Aorta (tissue), 5 donors: ENCODE measurements around the gene COMMD1. TPM values are rescaled to one million over a fixed set of nuclear protein-coding genes. Genes with fewer than 3 reads are reported as not detected.
"Not testable (repeated sequence)": the region's sequence is repeated elsewhere in the genome, so short reads cannot be mapped to it uniquely, and the experiment has no call there.

Source experiments
- ATAC-seq: fragments of 200-7000 bp; cut with Tn5 transposase; one replicate; pipeline ENCODE4 v1.9.1; 2022; ENCODE audit warnings: moderate library complexity; ENCODE audit not compliant: low FRiP score
- DNase-seq, 2 donors: peaks; one replicate each; pipeline ENCODE4 v3.0.0-alpha.2; 2020
- H3K27ac ChIP-seq, 2 donors: one replicate each; pipeline ENCODE4 v1.5.1; 2013; ENCODE audit warnings: low read length in 2 of 2, mild to moderate bottlenecking in 2 of 2, moderate library complexity in 2 of 2, control low read depth in 1 of 2, inconsistent platforms in 1 of 2, low read depth in 1 of 2
- H3K27me3 ChIP-seq, 2 donors: one replicate each; pipeline ENCODE4 v1.6.1; 2013; ENCODE audit warnings: control low read depth in 1 of 2, low read length in 1 of 2, mild to moderate bottlenecking in 1 of 2, moderate library complexity in 1 of 2; ENCODE audit not compliant: insufficient read depth in 2 of 2, control insufficient read depth in 1 of 2
- H3K36me3 ChIP-seq, 2 donors: one replicate each; pipeline ENCODE4 v1.6.1; 2013; ENCODE audit warnings: control low read depth in 1 of 2, low read length in 1 of 2, mild to moderate bottlenecking in 1 of 2; ENCODE audit not compliant: insufficient read depth in 2 of 2, control insufficient read depth in 1 of 2
- H3K4me1 ChIP-seq, 2 donors: one replicate each; pipeline ENCODE4 v1.6.1; 2013; ENCODE audit warnings: low read length in 2 of 2, control low read depth in 1 of 2, mild to moderate bottlenecking in 1 of 2, moderate library complexity in 1 of 2; ENCODE audit not compliant: insufficient read depth in 2 of 2, control insufficient read depth in 1 of 2
- H3K4me3 ChIP-seq, 2 donors: one replicate each; pipeline ENCODE4 v1.5.1; 2013; ENCODE audit warnings: low read length in 2 of 2, control low read depth in 1 of 2, mild to moderate bottlenecking in 1 of 2
- H3K9me3 ChIP-seq: one replicate; pipeline ENCODE4 v1.6.1; 2013; ENCODE audit warnings: mild to moderate bottlenecking, low read length; ENCODE audit not compliant: control insufficient read depth
- WGBS, 2 donors: extraction: QIAGEN DNeasy Blood & Tissue Kit; methylation state at CpG; one replicate each; pipeline ENCODE4 v1.1.7; 2013; 5-methylcytosine and 5-hydroxymethylcytosine counted together
- intact Hi-C, 2 donors: fragments of 100-400 bp; cut with DNase I; formaldehyde crosslinking; loops; one replicate each; pipeline versions ENCODE4 v1.14.2 to v1.15.0; 2022
- polyA plus RNA-seq, 2 donors: library from polyadenylated mRNA; stranded (reverse); fragments of 200-250 nt; gene quantifications; one replicate each; pipeline ENCODE4 v1.2.3, GENCODE V29; 2013
- total RNA-seq, 2 donors: library from RNA; stranded (reverse); fragmentation: NEBNext Ultra II Directional; extraction: Animal tissue kit (Norgen Biotek cat#: 25700); gene quantifications; one replicate each; pipeline ENCODE4 v1.2.1, GENCODE V29; 2021
- donor health status: healthy with polysubstance abuse.
- donor health status: Bipolar disorder and iron deficiency.
- donor health status: DM: no; HTN: no; CAD: no.
- donor health status: DM: no; HTN: no; CAD: no.
- donor health status: DM: yes; HTN: yes; CAD: no.

Gene COMMD1
- total and polyA plus RNA-seq, 4 donors: 38.1 to 70.2 (median 49.3) TPM

DNA sequence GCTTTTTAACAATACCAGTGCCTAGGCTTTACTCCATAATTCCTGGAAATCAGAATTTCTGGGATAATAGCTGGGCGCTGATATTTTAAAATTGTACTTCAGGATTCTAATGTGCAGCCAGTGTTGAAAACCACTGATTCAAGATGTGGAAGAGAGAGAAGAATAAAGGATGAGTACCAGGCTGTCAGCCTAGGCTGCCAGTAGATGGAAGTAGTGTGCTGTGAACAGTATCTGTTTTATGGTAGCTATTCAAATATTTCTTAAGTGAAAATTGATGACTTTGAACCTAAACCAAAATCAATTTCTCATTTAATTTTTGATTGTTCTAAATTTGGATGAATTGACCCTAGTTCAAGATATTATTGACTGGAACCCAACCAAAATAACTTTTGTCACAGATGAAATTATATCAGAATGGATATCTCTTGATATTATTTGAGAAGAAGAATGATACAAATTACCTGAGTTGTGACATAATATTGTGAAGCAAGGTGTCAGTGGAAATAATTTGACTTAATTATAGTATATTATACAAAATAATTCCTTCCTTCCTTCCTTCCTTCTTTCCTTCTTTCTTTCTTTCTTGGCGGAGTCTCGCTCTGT, 88.0 kb downstream of the COMMD1 start:
- Histone ChIP-seq H3K27ac (no peak overlapping the region), H3K4me3 (no peak overlapping the region), H3K36me3 (no peaks in the 10 kb centered on the region), H3K4me1 (no peaks in the 10 kb centered on the region), H3K27me3 (no peaks in the 10 kb centered on the region), H3K9me3 (no peaks in the 10 kb centered on the region)
- 85 to 93% methylated on average over 3 of the region's 3 CpGs for WGBS, 2 donors
- ATAC-seq (no peak), DNase-seq (no peak)
- intact Hi-C loops: loop anchor here (5.0 kb wide), 1 partner anchor 419 kb away; no protein-coding TSS in a partner anchor

GRCh38 chr2:61994531-61994930, 89.1 kb downstream of the COMMD1 start:
- Histone ChIP-seq H3K9me3 (no peaks in the 10 kb centered on the region), H3K27ac (no peak overlapping the region), H3K4me1 (no peaks in the 10 kb centered on the region), H3K27me3 (no peaks in the 10 kb centered on the region), H3K4me3 (no peak overlapping the region), H3K36me3 (no peaks in the 10 kb centered on the region)
- intact Hi-C loops: loop anchor here (5.0 kb wide), 1 partner anchor 418 kb away; no protein-coding TSS in a partner anchor
- no peak for ATAC-seq
- DNase-seq: no peak
- 94 to 96% methylated on average over 1 of the region's 1 CpG for WGBS, 2 donors

GRCh38 chr2:61995065-61995464, 89.6 kb downstream of the COMMD1 start:
- H3K27ac ChIP-seq: no peak overlapping the region
- no peak overlapping the region for H3K4me3 ChIP-seq
- H3K36me3 ChIP-seq: no peaks in the 10 kb centered on the region
- H3K9me3 ChIP-seq: no peaks in the 10 kb centered on the region
- intact Hi-C loops: no loop called here
- DNase-seq: no peak
- 81 to 87% methylated on average over 4 of the region's 4 CpGs for WGBS, 2 donors
- H3K4me1 ChIP-seq: no peaks in the 10 kb centered on the region
- no peaks in the 10 kb centered on the region for H3K27me3 ChIP-seq
- ATAC-seq: no peak

- H3K36me3 ChIP-seq: no peaks in the 10 kb centered on the region
- no peaks in the 10 kb centered on the region for H3K27me3 ChIP-seq
- no peak for ATAC-seq
- H3K4me1 ChIP-seq: no peaks in the 10 kb centered on the region
- no peak overlapping the region for H3K4me3 ChIP-seq
- DNase-seq: no peak
- intact Hi-C loops: no loop called here
- no peaks in the 10 kb centered on the region for H3K9me3 ChIP-seq
- H3K27ac ChIP-seq: no peak overlapping the region
- 81 to 82% methylated on average over 2 of the region's 2 CpGs for WGBS, 2 donors
These were observed 90.0 kb downstream of the COMMD1 start for GRCh38 chr2:61995515-61995914.

DNA sequence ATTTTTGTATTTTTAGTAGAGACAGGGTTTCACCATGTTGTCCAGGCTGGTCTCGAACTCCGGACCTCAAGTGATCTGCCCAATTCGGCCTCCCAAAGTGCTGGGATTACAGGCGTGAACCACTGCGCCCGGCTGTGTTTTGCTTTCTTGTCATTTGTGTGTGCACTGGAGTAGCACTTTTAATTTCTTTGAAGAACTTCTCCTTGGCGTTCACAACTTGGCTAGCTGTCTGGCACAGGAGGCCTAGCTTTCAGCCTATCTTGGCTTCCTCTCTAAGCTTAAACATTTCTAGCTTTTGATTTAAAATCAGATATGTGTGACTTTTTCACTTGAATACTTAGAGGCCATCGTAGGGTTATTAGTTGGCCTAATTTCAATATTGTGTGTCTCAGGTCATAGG, 93.0 kb downstream of the COMMD1 start:
- H3K9me3 ChIP-seq: no peaks in the 10 kb centered on the region
- H3K4me3 ChIP-seq: no peak overlapping the region
- DNase-seq (no peak), ATAC-seq (no peak)
- WGBS, 2 donors: 32 to 60% methylated on average over 8 of the region's 8 CpGs
- no peak overlapping the region for H3K27ac ChIP-seq
- intact Hi-C loops: no loop called here
- H3K36me3 ChIP-seq: no peaks in the 10 kb centered on the region
- no peaks in the 10 kb centered on the region for H3K27me3 ChIP-seq
- H3K4me1 ChIP-seq: no peaks in the 10 kb centered on the region

- intact Hi-C loops: no loop called here
- Histone ChIP-seq H3K36me3 (no peaks in the 10 kb centered on the region), H3K9me3 (no peaks in the 10 kb centered on the region), H3K4me1 (no peaks in the 10 kb centered on the region), H3K27me3 (no peaks in the 10 kb centered on the region), H3K27ac (no peak overlapping the region), H3K4me3 (no peak overlapping the region)
- WGBS, 2 donors: 87 to 93% methylated on average over 5 of the region's 5 CpGs
- no peak for DNase-seq
- ATAC-seq: no peak
These were observed 95.1 kb downstream of the COMMD1 start for GRCh38 chr2:62000538-62000937.

DNA sequence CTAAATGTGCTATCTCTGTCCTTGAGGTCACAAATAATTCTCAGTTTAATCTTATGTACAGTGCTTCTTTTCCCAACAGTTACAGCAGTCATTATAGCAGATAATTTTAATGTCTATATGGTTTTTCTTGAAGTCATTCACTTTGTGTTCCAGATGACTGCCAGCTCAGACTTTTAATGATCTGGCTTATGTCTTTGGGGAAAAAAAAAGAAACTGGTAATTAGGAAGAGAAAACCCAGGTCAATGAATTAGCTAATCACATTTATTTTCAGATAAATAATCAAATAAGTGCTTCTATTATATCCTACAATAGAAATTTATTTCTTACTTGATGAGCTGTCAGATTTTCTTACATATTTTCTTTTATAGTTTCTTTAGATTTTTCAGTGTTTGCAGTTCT, 96.0 kb downstream of the COMMD1 start:
- ATAC-seq (no peak), DNase-seq (no peak)
- H3K27me3 ChIP-seq: no peaks in the 10 kb centered on the region
- intact Hi-C loops: no loop called here
- H3K27ac ChIP-seq: no peak overlapping the region
- no peaks in the 10 kb centered on the region for H3K4me1 ChIP-seq
- H3K36me3 ChIP-seq: no peaks in the 10 kb centered on the region
- no peaks in the 10 kb centered on the region for H3K9me3 ChIP-seq
- no peak overlapping the region for H3K4me3 ChIP-seq

DNA sequence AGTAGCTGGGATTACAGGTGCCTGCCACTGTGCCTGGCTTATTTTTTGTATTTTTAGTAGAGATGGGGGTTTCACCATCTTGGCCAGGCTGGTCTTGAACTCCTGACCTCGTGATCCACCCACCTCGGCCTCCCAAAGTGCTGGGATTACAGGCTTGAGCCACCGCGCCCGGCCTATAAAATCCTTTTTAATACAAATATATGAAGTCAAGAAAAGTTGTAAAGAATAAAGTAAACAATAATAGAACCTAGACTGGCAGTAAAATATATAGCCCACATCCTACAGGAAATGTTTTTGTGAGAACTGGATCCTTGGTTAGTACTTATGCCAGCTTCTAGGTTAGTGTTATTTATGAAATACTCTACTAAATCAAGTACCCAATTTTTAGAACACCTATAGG, 99.0 kb downstream of the COMMD1 start:
- H3K4me3 ChIP-seq, H3K9me3 ChIP-seq, intact Hi-C loops, H3K27ac ChIP-seq, H3K4me1 ChIP-seq, DNase-seq, H3K27me3 ChIP-seq, H3K36me3 ChIP-seq, ATAC-seq: not testable (repeated sequence)
- 86% methylated on average over 5 of the region's 5 CpGs for WGBS, 2 donors

DNA sequence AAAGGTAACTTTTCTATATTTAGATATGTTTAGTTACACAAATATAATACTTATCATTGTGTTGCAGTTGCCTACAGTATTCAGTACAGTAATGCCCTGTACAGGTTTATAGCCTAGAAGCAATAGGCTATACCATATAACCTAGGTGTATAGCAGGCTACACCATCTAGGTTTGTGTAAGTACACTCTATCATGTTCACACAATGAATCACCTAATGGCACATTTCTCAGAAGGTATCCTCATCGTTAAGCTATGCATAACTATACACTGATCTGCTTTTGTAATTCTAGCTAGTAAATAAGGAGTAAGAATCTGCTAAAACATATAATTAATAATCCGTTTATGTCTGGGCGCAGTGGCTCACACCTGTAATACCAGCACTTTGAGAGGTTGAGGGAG, 102.1 kb downstream of the COMMD1 start:
- Histone ChIP-seq H3K4me3 (no peak overlapping the region), H3K4me1 (no peaks in the 10 kb centered on the region), H3K27me3 (no peaks in the 10 kb centered on the region), H3K36me3 (no peaks in the 10 kb centered on the region), H3K9me3 (no peaks in the 10 kb centered on the region), H3K27ac (no peak overlapping the region)
- DNase-seq (no peak), ATAC-seq (no peak)
- 95 to 97% methylated on average over 3 of the region's 3 CpGs for WGBS, 2 donors
- intact Hi-C loops: no loop called here
